Transverse colon (tissue), 4 donors: ENCODE results near the gene C10orf67. TPM values are rescaled to one million over a fixed set of nuclear protein-coding genes. Genes with fewer than 3 reads are reported as not detected.

Experiments
- DNase-seq: peaks from one replicate; pipeline ENCODE4 v3.0.0-alpha.2; 2019
- H3K27ac ChIP-seq, 4 donors: fragments of 200-600 bp; sonication (generic); 2 replicates each; pipeline ENCODE4 v1.5.1; 2016 to 2018; ENCODE audit warnings: inconsistent platforms in 4 of 4
- H3K27me3 ChIP-seq: fragments of 200-600 bp; sonication (generic); 2 replicates; pipeline ENCODE4 v1.5.1; 2017; ENCODE audit warnings: inconsistent platforms
- H3K36me3 ChIP-seq, 4 donors: fragments of 200-600 bp; sonication (generic); 2 replicates each; pipeline ENCODE4 v1.5.1; 2017 to 2019; ENCODE audit warnings: inconsistent platforms in 4 of 4
- H3K4me1 ChIP-seq, 4 donors: fragments of 200-600 bp; sonication (generic); 2 replicates each; pipeline ENCODE4 v1.5.1; 2017 to 2020; ENCODE audit warnings: inconsistent platforms in 4 of 4
- H3K4me3 ChIP-seq, 4 donors: fragments of 200-600 bp; sonication (generic); 1 replicate in 1 of 4; 2 replicates in 3 of 4; pipeline versions ENCODE4 v1.5.1 to v1.6.1; 2017 to 2019; ENCODE audit warnings: inconsistent platforms in 4 of 4
- H3K9me3 ChIP-seq, 2 donors: fragments of 200-600 bp; sonication (generic); 2 replicates each; pipeline ENCODE4 v1.5.1; 2017 to 2019; ENCODE audit warnings: inconsistent platforms in 2 of 2
- CTCF ChIP-seq, 5 experiments: fragments of 200-600 bp in 3 of 5; fragments of 450-650 bp in 2 of 5; sonication (generic) in 3 of 5; IDR thresholded peaks; 1 replicate in 2 of 5; 2 replicates in 3 of 5; pipeline ENCODE4 v1.5.1; 2016 to 2017; ENCODE audit warnings: antibody characterized with exemption in 5 of 5, inconsistent platforms in 3 of 5, mild to moderate bottlenecking in 2 of 5, moderate library complexity in 1 of 5
- EP300 ChIP-seq: sonication (generic); formaldehyde crosslinking; IDR thresholded peaks from one replicate; pipeline ENCODE4 v1.6.1; 2017; ENCODE audit warnings: antibody characterized with exemption, low read depth
- POLR2A ChIP-seq: fragments of 450-650 bp; IDR thresholded peaks from one replicate; pipeline ENCODE4 v1.6.1; 2016; ENCODE audit warnings: antibody characterized with exemption, mild to moderate bottlenecking, moderate library complexity
- POLR2AphosphoS5 ChIP-seq, 3 donors: sonication (generic); formaldehyde crosslinking; IDR thresholded peaks; one replicate each; pipeline ENCODE4 v1.6.1; 2016; ENCODE audit warnings: antibody characterized with exemption in 3 of 3
- WGBS, 2 donors: methylation state at CpG; one replicate each; pipeline ENCODE4 v1.1.5; 2018; ENCODE audit warnings: low coverage in 1 of 2; 5-methylcytosine and 5-hydroxymethylcytosine counted together
- in situ Hi-C, 4 donors: fragments of 200-750 bp; cut with MboI; loops; one replicate each; pipeline versions ENCODE4 v1.15.0 to v1.15.1; 2017; ENCODE audit warnings: low sequenced_read_pairs in 3 of 4, low pct_ligation_motif_present in 1 of 4, low pct_unique_long_range_greater_than_20kb in 1 of 4
- intact Hi-C: fragments of 100-400 bp; cut with DNase I; formaldehyde crosslinking; loops from one replicate; pipeline ENCODE4 v1.15.1; 2023; ENCODE audit warnings: low total_unique reads
- total RNA-seq, 4 donors: library from RNA; depleted of rRNA; stranded (reverse); fragments of >200 nt; gene quantifications; one replicate each; pipeline ENCODE4 v1.1.0, GENCODE V29; 2016

Gene C10orf67
- total RNA-seq, 4 donors from 2014 or later, result not detected

- in situ Hi-C loops (no loop called here), intact Hi-C loops (no loop called here)
- Histone ChIP-seq H3K4me3 (no peak overlapping the region), H3K9me3 (no peaks in the 10 kb centered on the region), H3K36me3 (no peaks in the 10 kb centered on the region), H3K27me3 (peaks cover 26% of the 10 kb centered on the region), H3K27ac (no peak overlapping the region), H3K4me1 (peaks cover 0 to 15% (median 5%) of the 10 kb centered on the region in 4 donors)
- 64 to 76% methylated on average over 5 of the region's 5 CpGs for WGBS, 2 donors
- TF ChIP-seq POLR2A (no peak), CTCF (IDR thresholded peaks at IDR 0.05) (no peak), EP300 (no peak), POLR2AphosphoS5 (IDR thresholded peaks at IDR 0.05) (no peak)
- no peak for DNase-seq
These were observed 1.3 kb upstream of the C10orf67 start for GRCh38 chr10:23345861-23346260.

- peaks cover 0 to 15% (median 5%) of the 10 kb centered on the region in 4 donors for H3K4me1 ChIP-seq
- H3K27me3 ChIP-seq, result peaks cover 26% of the 10 kb centered on the region
- no peaks in the 10 kb centered on the region for H3K9me3 ChIP-seq
- 2 to 30% methylated on average over 10 to 39 of the region's 48 CpGs for WGBS, 2 donors
- peak; percentile 43 for DNase-seq
- intact Hi-C loops (no loop called here), in situ Hi-C loops (no loop called here)
- TF ChIP-seq EP300 (no peak), CTCF (IDR thresholded peaks at IDR 0.05) (no peak), POLR2AphosphoS5 (IDR thresholded peaks at IDR 0.05) (no peak), POLR2A (no peak)
- no peaks in the 10 kb centered on the region for H3K36me3 ChIP-seq
- peak overlapping the region in 3 of 4 donors; percentile 36 to 59 (median 38) for H3K4me3 ChIP-seq
- peak overlapping the region in 1 of 4 donors; percentile 29 for H3K27ac ChIP-seq
These were observed 881 bp downstream of the C10orf67 start for GRCh38 chr10:23343591-23344240.

- Histone ChIP-seq H3K27me3 (peaks cover 26% of the 10 kb centered on the region), H3K4me1 (peaks cover 0 to 13% (median 5%) of the 10 kb centered on the region in 4 donors), H3K36me3 (no peaks in the 10 kb centered on the region), H3K9me3 (no peaks in the 10 kb centered on the region), H3K27ac (no peak overlapping the region), H3K4me3 (no peak overlapping the region)
- 86 to 96% methylated on average over 5 to 11 of the region's 11 CpGs for WGBS, 2 donors
- intact Hi-C loops (no loop called here), in situ Hi-C loops (no loop called here)
- TF ChIP-seq CTCF (IDR thresholded peaks at IDR 0.05) (no peak), POLR2A (no peak), POLR2AphosphoS5 (IDR thresholded peaks at IDR 0.05) (no peak), EP300 (no peak)
- DNase-seq, result no peak
These were observed 2.2 kb downstream of the C10orf67 start for GRCh38 chr10:23342213-23342884.

- Histone ChIP-seq H3K27me3 (peaks cover 26% of the 10 kb centered on the region), H3K27ac (no peak overlapping the region), H3K36me3 (no peaks in the 10 kb centered on the region), H3K4me1 (peaks cover 0 to 13% (median 5%) of the 10 kb centered on the region in 4 donors), H3K9me3 (no peaks in the 10 kb centered on the region), H3K4me3 (no peak overlapping the region)
- TF ChIP-seq EP300 (no peak), POLR2AphosphoS5 (IDR thresholded peaks at IDR 0.05) (no peak), POLR2A (no peak), CTCF (IDR thresholded peaks at IDR 0.05) (no peak)
- in situ Hi-C loops, result no loop called here
- 43% methylated on average over 2 of the region's 2 CpGs for WGBS, 2 donors
- DNase-seq, result no peak
- intact Hi-C loops, result no loop called here
These were observed 3.6 kb downstream of the C10orf67 start for GRCh38 chr10:23341004-23341403.
